Duodenal mucosa (tissue), 2 donors: ENCODE measurements around the gene B3GNT2.

Source experiments
- H3K27ac ChIP-seq: one replicate; pipeline ENCODE4 v1.7.0; 2013; ENCODE audit warnings: low read depth, low read length
- H3K27me3 ChIP-seq, 2 donors: one replicate each; pipeline ENCODE4 v1.7.0; 2013; ENCODE audit warnings: low read length in 2 of 2, control low read depth in 1 of 2; ENCODE audit not compliant: insufficient read depth in 2 of 2, control insufficient read depth in 1 of 2
- H3K36me3 ChIP-seq, 2 donors: one replicate each; pipeline ENCODE4 v1.7.0; 2013; ENCODE audit warnings: low read length in 2 of 2, control low read depth in 1 of 2; ENCODE audit not compliant: insufficient read depth in 2 of 2, control insufficient read depth in 1 of 2
- H3K4me1 ChIP-seq, 2 donors: one replicate each; pipeline ENCODE4 v1.7.0; 2013; ENCODE audit warnings: low read length in 2 of 2, control low read depth in 1 of 2; ENCODE audit not compliant: insufficient read depth in 2 of 2, control insufficient read depth in 1 of 2
- H3K4me3 ChIP-seq, 2 donors: one replicate each; pipeline ENCODE4 v1.7.0; 2013; ENCODE audit warnings: low read length in 2 of 2, low read depth in 1 of 2
- H3K9ac ChIP-seq, 2 donors: one replicate each; pipeline ENCODE4 v1.7.0; 2013; ENCODE audit warnings: low read length in 2 of 2, low read depth in 1 of 2
- H3K9me3 ChIP-seq, 2 donors: one replicate each; pipeline ENCODE4 v1.7.0; 2013; ENCODE audit warnings: low read length in 2 of 2, control low read depth in 1 of 2; ENCODE audit not compliant: control insufficient read depth in 1 of 2

Gene B3GNT2

GRCh38 chr2:62234755-62235655 is 39.1 kb downstream of the B3GNT2 start:
- no peak overlapping the region for H3K9ac ChIP-seq
- H3K27ac ChIP-seq = no peak overlapping the region
- peaks cover 0 to 5% of the 10 kb centered on the region in 2 donors for H3K4me1 ChIP-seq
- no peaks in the 10 kb centered on the region for H3K27me3 ChIP-seq
- no peaks in the 10 kb centered on the region for H3K36me3 ChIP-seq
- no peaks in the 10 kb centered on the region for H3K9me3 ChIP-seq
- H3K4me3 ChIP-seq = no peak overlapping the region

GRCh38 chr2:62236499-62236898 is 40.6 kb downstream of the B3GNT2 start:
- Histone ChIP-seq H3K9me3 (no peaks in the 10 kb centered on the region), H3K9ac (no peak overlapping the region)

GRCh38 chr2:62238236-62238635 is 42.3 kb downstream of the B3GNT2 start:
- no peak overlapping the region for H3K27ac ChIP-seq
- H3K4me1 ChIP-seq = peaks cover 0 to 5% of the 10 kb centered on the region in 2 donors
- H3K9me3 ChIP-seq = no peaks in the 10 kb centered on the region
- no peak overlapping the region for H3K9ac ChIP-seq
- H3K36me3 ChIP-seq = no peaks in the 10 kb centered on the region
- H3K4me3 ChIP-seq = no peak overlapping the region
- H3K27me3 ChIP-seq = no peaks in the 10 kb centered on the region

More at GRCh38 chr2:62236499-62236898, 40.6 kb downstream of the B3GNT2 start:
- H3K36me3 ChIP-seq = no peaks in the 10 kb centered on the region
- H3K27me3 ChIP-seq = no peaks in the 10 kb centered on the region
- no peak overlapping the region for H3K27ac ChIP-seq
- peaks cover 0 to 5% of the 10 kb centered on the region in 2 donors for H3K4me1 ChIP-seq
- no peak overlapping the region for H3K4me3 ChIP-seq

GRCh38 chr2:62240546-62240945 is 44.6 kb downstream of the B3GNT2 start:
- Histone ChIP-seq H3K4me1 (peaks cover 0 to 5% of the 10 kb centered on the region in 2 donors), H3K27ac (no peak overlapping the region)

GRCh38 chr2:62243983-62244382 is 48.1 kb downstream of the B3GNT2 start:
- Histone ChIP-seq H3K4me1 (no peaks in the 10 kb centered on the region), H3K9ac (no peak overlapping the region), H3K36me3 (no peaks in the 10 kb centered on the region), H3K27ac (no peak overlapping the region), H3K4me3 (no peak overlapping the region), H3K9me3 (no peaks in the 10 kb centered on the region), H3K27me3 (no peaks in the 10 kb centered on the region)

More at GRCh38 chr2:62240546-62240945, 44.6 kb downstream of the B3GNT2 start:
- Histone ChIP-seq H3K27me3 (no peaks in the 10 kb centered on the region), H3K4me3 (no peak overlapping the region), H3K9me3 (no peaks in the 10 kb centered on the region), H3K36me3 (no peaks in the 10 kb centered on the region), H3K9ac (no peak overlapping the region)

GRCh38 chr2:62248226-62248625 is 52.3 kb downstream of the B3GNT2 start:
- H3K27me3 ChIP-seq = no peaks in the 10 kb centered on the region
- no peak overlapping the region for H3K4me3 ChIP-seq
- H3K9ac ChIP-seq = no peak overlapping the region
- H3K27ac ChIP-seq = no peak overlapping the region
- H3K4me1 ChIP-seq = no peaks in the 10 kb centered on the region
- no peaks in the 10 kb centered on the region for H3K36me3 ChIP-seq
- H3K9me3 ChIP-seq = no peaks in the 10 kb centered on the region

GRCh38 chr2:62250239-62250638 is 54.3 kb downstream of the B3GNT2 start:
- Histone ChIP-seq H3K9ac (no peak overlapping the region), H3K27ac (no peak overlapping the region), H3K9me3 (no peaks in the 10 kb centered on the region), H3K36me3 (no peaks in the 10 kb centered on the region), H3K27me3 (no peaks in the 10 kb centered on the region), H3K4me1 (peaks cover 0 to 9% of the 10 kb centered on the region in 2 donors), H3K4me3 (no peak overlapping the region)

- no peaks in the 10 kb centered on the region for H3K9me3 ChIP-seq
- no peaks in the 10 kb centered on the region for H3K36me3 ChIP-seq
- no peaks in the 10 kb centered on the region for H3K27me3 ChIP-seq
- H3K4me3 ChIP-seq = no peak overlapping the region
- no peak overlapping the region for H3K9ac ChIP-seq
- no peak overlapping the region for H3K27ac ChIP-seq
- H3K4me1 ChIP-seq = peaks cover 0 to 9% of the 10 kb centered on the region in 2 donors
Observed at GRCh38 chr2:62254424-62255266, 58.7 kb downstream of the B3GNT2 start.

GRCh38 chr2:62257466-62257865 is 61.6 kb downstream of the B3GNT2 start:
- H3K27ac ChIP-seq = no peak overlapping the region
- no peak overlapping the region for H3K4me3 ChIP-seq
- H3K9ac ChIP-seq = no peak overlapping the region
- peaks cover 0 to 9% of the 10 kb centered on the region in 2 donors for H3K4me1 ChIP-seq
- no peaks in the 10 kb centered on the region for H3K9me3 ChIP-seq
- no peaks in the 10 kb centered on the region for H3K36me3 ChIP-seq
- H3K27me3 ChIP-seq = no peaks in the 10 kb centered on the region
